ENCODE measurements around the gene KRT7.
"Not testable (repeated sequence)": the region's sequence is repeated elsewhere in the genome, so short reads cannot be mapped to it uniquely, and the experiment has no call there.

KRT7 gene

GRCh38 chr12:52245962-52246569 is 13.0 kb downstream of the KRT7 start:
- DNase-seq, result no peak

GRCh38 chr12:52246720-52247621 is 13.9 kb downstream of the KRT7 start:
- DNase-seq, result no peak

GRCh38 chr12:52247622-52248540 is 14.8 kb downstream of the KRT7 start:
- no peak for DNase-seq

GRCh38 chr12:52248541-52249461 is 15.8 kb downstream of the KRT7 start:
- DNase-seq, result no peak

- DNase-seq, result no peak
Measured at GRCh38 chr12:52249511-52250047, 16.5 kb downstream of the KRT7 start.

- DNase-seq, result no peak
Measured at GRCh38 chr12:52250048-52250990, 17.3 kb downstream of the KRT7 start.

- no peak for DNase-seq
Measured at GRCh38 chr12:52251367-52252051, 18.5 kb downstream of the KRT7 start.

GRCh38 chr12:52252175-52252615 is 19.2 kb downstream of the KRT7 start:
- not testable (repeated sequence) for DNase-seq

- DNase-seq, result no peak
Measured at GRCh38 chr12:52252728-52253343, 19.8 kb downstream of the KRT7 start.

GRCh38 chr12:52253391-52254179 is 20.5 kb downstream of the KRT7 start:
- no peak for DNase-seq

- DNase-seq, result no peak
Measured at GRCh38 chr12:52254180-52254964, 21.3 kb downstream of the KRT7 start.

GRCh38 chr12:52254965-52255751 is 22.1 kb downstream of the KRT7 start:
- DNase-seq, result no peak

- no peak for DNase-seq
Measured at GRCh38 chr12:52255926-52256583, 23.0 kb downstream of the KRT7 start.

GRCh38 chr12:52256584-52256935 is 23.5 kb downstream of the KRT7 start:
- no peak for DNase-seq

GRCh38 chr12:52257074-52257551 is 24.1 kb downstream of the KRT7 start:
- DNase-seq, result no peak

GRCh38 chr12:52257922-52258321 is 24.9 kb downstream of the KRT7 start:
- not testable (repeated sequence) for DNase-seq

Data from stimulated activated naive CD4-positive, alpha-beta T cell treated with Interleukin-2 at 50 U/mL for 16 hours (primary cell).